GM21737 (cell line): ENCODE measurements around the gene GNA12.
"Not testable (repeated sequence)": the region's sequence is repeated elsewhere in the genome, so short reads cannot be mapped to it uniquely, and the experiment has no call there.

Experiments used
- ATAC-seq: cut with Tn5 transposase; IDR thresholded peaks from one replicate; pipeline ENCODE4 v1.9.1; 2021; ENCODE audit warnings: mild to moderate bottlenecking, moderate library complexity; ENCODE audit not compliant: unreplicated experiment

The GNA12 gene

DNA sequence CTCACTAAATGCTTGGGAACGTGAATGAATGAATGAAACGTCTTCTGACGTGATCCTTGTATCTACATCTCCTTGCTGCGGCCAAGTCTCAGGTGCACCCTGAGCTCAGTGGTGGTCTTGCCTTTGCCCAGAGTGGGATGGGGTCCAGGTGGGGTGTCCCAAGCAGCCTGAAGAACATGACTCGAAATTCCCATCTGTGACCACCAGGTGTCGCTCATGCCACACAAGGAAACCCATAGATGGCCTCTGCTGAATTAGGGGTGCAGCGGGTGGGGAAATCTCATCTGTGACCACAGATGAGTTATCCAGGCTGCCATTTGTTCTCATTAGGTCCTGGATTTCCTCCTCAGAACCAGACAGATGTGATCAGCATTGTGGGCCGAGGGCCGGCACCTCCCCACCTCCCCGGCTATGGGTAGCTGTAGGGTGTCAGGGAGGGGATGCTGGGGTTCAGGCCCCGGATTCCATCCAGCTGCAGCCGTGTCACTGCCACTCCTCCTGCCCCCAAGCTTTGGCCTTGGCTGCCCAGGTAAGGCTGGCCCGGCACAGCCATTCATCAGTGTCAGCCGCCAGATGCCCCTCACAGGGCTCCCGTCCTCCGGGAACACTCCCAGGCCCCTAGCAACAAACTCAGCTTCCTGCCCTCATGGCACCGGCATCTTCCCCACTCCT is 21.0 kb upstream of the GNA12 start:
- ATAC-seq: no peak

DNA sequence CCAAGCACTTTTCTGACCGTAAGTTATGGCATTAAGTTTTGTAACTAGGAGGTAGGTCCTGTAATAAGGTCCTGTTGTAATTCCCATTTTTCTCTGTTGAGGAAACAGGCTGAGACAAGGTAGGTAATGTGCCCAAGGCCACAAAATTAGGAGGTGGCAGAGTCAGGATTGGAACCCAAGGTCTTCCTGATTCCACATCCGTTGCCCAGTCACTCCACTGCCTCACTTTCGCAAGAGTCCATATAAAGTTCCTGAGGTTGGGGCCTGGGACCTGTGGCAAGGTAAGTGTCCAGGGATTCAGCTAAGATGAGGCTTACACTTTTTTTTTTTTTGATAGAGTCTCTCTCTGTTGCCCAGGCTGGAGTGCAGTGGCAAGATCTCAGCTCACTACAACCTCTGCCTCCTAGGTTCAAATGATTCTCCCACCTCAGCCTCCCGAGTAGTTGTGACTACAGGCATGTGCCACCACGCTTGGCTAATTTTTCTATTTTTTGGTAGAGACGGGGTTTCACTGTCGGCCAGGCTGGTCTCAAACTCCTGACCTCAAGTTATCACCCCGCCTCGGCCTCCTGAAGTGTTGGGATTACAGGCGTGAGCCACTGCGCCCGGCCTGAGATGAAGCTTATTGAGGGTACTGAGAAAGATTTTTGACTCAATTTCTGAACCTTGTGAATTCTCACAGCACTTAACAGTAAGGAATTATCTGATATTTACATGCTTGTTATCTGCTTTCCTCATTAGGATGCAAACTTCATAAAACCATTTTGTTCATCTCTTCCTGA is 20.3 kb upstream of the GNA12 start:
- no peak for ATAC-seq

GRCh38 chr7:2863461-2864066 is 19.5 kb upstream of the GNA12 start:
- ATAC-seq: peak; percentile 89

- ATAC-seq: no peak
Observed at GRCh38 chr7:2862831-2863361, 18.8 kb upstream of the GNA12 start.

- no peak for ATAC-seq
Observed at GRCh38 chr7:2861509-2861908, 17.4 kb upstream of the GNA12 start.

GRCh38 chr7:2860627-2861133 is 16.6 kb upstream of the GNA12 start:
- no peak for ATAC-seq

- ATAC-seq: no peak
Observed at GRCh38 chr7:2859952-2860351, 15.8 kb upstream of the GNA12 start.

DNA sequence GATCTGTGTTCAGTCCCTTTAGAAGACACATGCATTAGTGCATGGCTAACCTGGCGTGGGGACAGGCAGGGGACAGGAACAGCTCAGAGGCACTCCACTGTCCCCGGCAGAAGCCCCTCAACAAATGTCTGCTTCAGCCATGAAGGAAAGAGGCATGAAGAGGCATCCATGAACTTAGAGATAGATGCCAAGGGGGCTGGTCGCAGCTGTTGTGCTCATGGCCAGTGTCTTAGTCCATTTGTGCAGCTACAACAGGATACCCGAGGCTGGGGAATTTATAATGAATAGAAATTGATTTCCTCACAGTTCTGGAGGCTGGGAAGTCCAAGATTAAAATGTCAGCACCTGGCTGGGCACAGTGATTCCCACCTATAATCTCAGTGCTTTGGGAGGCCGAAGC is 14.5 kb upstream of the GNA12 start:
- no peak for ATAC-seq

- no peak for ATAC-seq
Observed at GRCh38 chr7:2856388-2857169, 12.5 kb upstream of the GNA12 start.

GRCh38 chr7:2855386-2855785 is 11.3 kb upstream of the GNA12 start:
- no peak for ATAC-seq

- not testable (repeated sequence) for ATAC-seq
Observed at GRCh38 chr7:2853552-2853951, 9.4 kb upstream of the GNA12 start.

DNA sequence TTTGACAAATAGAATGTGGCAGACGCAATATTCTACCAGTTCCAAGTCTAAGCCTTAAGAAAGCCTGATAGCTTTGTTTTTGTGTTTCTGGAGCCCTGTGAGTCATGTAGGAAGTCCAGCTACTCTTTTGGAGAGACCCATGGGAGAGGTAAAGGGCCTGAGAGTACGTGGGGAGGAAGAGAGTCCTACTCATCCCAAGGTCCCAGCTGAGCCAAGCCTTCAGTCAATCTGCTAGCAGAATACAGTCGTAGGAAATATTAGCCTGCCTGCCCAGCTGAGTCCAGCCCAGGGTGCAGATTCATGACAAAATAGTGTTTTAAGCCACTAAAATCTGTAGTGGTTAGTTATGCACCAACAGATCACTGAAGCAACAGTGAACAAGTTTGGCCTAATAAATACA is 9.0 kb upstream of the GNA12 start:
- no peak for ATAC-seq

- ATAC-seq: no peak
Observed at GRCh38 chr7:2851497-2851896, 7.4 kb upstream of the GNA12 start.

- no peak for ATAC-seq
Observed at GRCh38 chr7:2849941-2850766, 6.0 kb upstream of the GNA12 start.

DNA sequence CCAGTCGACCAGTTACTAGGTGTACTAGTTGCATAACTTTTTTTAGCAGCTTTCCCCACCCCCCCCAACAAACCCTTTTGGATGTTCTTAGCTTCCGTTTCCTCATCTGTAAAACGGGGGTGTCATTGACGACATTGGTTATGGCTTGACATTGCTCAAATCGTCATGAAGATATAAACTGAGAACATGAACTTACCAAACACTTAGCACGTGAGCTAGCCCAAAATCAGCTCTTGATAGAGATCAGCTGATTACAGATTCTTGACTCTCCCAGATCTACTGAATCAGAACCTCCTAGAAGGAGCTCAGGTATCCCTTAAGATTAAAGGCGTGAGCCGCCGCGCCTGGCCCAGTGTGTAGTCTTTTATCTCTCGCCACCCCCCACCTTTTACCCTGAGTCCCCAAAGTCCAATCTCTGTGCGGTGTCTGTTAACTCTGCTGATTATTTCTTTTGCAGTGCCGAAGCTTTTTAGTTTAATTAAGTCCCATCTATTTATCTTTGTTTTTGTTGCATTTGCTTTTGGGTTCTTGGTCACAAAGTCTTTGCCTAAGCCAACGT is 1.0 kb upstream of the GNA12 start:
- no peak for ATAC-seq

DNA sequence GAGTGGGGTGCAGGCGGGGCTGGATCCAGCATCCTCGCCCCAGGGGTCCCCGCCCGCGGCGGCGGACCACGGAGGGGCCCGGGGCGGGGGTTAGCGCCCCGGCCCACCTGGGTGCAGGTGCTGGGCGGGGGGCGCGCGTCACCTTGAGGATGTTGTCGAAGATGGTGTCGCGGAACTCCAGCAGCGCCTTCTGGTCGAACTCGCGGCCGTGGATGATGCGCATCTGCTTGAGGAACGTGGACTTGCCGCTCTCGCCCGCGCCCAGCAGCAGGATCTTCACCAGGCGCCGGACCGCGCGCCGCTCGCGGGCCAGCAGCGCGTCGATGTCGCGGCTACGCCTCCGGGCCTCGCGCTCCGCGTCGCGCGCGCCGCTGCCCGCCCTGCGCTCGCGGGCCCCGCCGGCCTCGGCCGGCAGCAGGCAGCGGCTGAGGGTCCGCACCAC is 376 bp downstream of the GNA12 start:
- no peak for ATAC-seq

GRCh38 chr7:2843191-2843685 is 870 bp downstream of the GNA12 start:
- ATAC-seq: no peak

GRCh38 chr7:2841907-2842306 is 2.2 kb downstream of the GNA12 start:
- no peak for ATAC-seq

- no peak for ATAC-seq
Observed at GRCh38 chr7:2840458-2840857, 3.6 kb downstream of the GNA12 start.
